Measurements from ENCODE around the gene KPNA4.

GRCh38 chr3:160486459-160486869, 78.9 kb downstream of the KPNA4 start:
- TF ChIP-seq CTCF (IDR thresholded peaks at IDR 0.05 in 8 of 11, conservative IDR thresholded peaks at IDR 0.05 in 3 of 11) (peak in 9 of 11 experiments; percentile 35 to 66 (median 51)), POLR2AphosphoS5 (IDR thresholded peaks at IDR 0.05) (no peak), POLR2A (IDR thresholded peaks at IDR 0.05) (no peak)

Measured in spleen (tissue), 7 donors.